Measurements from ENCODE around the gene FHL2.

DNA sequence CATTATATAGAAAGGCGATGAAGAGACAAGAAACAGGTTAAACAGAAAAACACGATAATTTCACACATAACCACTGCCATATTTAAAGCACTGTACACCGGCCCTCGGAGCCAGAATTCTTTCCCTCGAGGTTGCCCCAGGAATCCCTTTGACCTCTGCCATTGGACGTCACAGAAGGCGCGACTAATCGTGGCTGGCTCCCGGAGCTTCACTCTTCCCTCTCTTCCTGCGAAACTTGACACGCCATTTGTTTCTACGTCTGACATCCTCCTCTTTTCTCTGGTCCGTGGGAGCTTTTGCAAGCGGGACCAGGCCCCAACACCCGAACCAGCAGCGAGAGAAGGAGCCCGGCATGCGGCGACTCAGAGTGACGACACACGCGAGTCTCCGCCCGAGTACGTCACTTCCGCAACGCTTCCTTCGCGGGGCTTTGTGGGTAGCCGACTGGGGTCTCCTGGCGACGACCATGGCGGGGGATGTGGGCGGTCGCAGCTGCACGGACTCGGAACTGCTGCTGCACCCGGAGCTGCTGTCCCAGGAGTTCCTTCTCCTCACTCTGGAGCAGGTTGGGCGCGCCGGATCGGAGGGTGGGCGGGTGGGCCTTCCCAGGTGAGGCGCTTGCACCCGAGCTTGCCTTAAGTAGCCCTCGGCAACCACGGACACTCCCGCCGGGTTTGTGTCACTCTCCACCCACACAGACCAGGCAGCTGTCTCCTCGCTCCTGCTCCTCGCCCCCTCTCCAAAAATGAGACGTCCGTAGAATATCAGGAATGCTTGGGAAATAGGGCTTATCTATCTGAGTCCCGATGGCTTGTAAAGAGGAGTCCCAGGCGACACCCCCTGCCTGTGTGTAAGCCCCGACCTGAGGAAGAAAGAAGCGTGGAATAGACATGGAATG, 61.5 kb downstream of the FHL2 start, which contains the start of gene C2orf49:
- TF ChIP-seq TAF1 (IDR thresholded peaks at IDR 0.05; ENCODE audit: borderline replicate concordance, insufficient read depth, low read length) (no peak), FOXP2 (optimal IDR thresholded peaks at IDR 0.05; ENCODE audit: borderline replicate concordance, extremely low read depth, extremely low read length, insufficient read depth) (peak; percentile 66), POLR2AphosphoS5 (IDR thresholded peaks at IDR 0.05; ENCODE audit: low read depth, low read length) (peak; percentile 67)

Data from PFSK-1 (cell line).